ENCODE results near the gene CLIP2. TPM values are rescaled to one million over a fixed set of nuclear protein-coding genes. Genes with fewer than 3 reads are reported as not detected.
A peak's percentile ranks its signal among the peaks of the same experiment; 100 is the strongest.
"Not testable (repeated sequence)": the region's sequence is repeated elsewhere in the genome, so short reads cannot be mapped to it uniquely, and the experiment has no call there.

CLIP2 gene
- total RNA-seq, 1 donor from 2014 or later, result 6.6 TPM

DNA sequence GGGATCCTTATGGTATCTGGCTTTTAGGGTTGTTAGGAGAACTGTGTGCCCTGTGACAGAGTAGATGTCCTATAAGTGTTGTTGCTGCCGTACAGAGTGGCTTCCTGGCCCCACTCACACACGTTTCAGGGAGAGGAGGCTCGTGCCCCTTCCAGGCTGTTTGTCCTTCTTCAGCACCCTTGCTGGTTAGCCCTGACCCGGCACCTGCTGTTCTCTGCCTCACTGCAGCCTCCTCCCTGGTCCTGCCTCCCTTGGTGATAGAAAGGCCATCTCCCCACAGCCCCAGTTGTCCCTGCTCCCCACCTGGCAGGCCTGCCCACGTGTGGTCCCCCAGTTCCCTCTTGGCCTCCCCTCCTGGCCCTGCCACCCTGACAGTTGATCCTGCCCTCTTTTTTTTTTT is 2.3 kb downstream of the CLIP2 start:
- DNase-seq (no peak), ATAC-seq (ENCODE audit: poor library complexity) (no peak)
- intact Hi-C loops (cut with DNase I), result no loop called here

DNA sequence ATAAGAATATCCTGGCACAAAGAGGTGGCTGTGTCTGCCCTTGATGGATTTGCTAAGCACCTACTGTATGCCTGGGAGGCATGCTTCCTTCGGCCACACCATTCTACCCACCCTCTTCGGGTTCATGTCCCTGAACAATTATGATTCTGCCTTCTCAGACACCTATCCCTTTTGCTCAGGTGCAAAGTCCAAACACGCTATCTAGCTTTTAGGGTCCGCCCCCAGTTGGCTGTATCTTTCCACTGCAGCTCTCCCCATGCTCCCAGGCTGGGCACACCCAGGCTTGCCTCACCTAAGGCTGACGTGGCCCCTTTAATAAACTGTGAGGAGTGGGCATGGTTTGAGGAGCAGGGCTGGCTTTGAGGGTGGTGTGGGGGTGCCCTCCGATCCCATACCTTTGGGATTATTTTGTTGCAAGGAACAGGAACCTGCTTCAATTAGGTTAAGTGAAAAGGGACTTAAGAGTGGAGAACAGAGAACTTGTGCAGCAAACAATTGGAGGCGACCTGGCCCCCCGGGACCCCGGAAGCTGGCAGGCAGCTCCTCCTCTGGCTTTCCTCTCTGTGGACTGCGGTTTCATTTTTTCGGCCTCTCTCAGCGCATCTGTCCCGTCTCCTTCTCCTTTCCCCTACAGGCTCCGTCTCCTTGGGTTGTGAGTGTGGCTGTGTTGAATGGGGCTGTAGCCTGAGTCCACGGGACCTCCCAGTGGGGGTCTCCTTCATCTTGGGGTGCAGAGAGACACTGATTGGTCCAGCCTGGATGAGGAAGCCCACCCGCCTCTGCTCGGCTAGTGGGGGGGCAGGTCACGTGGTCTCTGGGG is 3.8 kb downstream of the CLIP2 start:
- DNase-seq, result no peak
- no peak for ATAC-seq (ENCODE audit: poor library complexity)
- intact Hi-C loops (cut with DNase I), result no loop called here

DNA sequence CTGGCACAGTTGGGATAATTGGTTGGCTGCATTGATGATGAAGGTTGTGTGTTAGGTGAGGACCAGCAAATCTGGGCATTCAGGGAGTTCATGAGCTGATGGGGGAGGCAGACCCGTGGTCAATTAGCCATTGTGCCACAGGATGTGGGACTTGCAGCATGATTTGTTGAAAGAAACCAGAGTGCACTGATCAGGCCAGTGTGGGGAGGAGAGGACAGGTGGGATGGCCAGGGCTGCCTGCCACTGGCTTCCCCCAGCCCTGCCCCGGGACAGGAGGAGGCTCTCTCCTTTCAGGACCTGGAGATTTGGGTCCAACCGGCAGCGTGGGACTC is 4.3 kb downstream of the CLIP2 start:
- ATAC-seq (ENCODE audit: poor library complexity), result no peak
- no peak for DNase-seq
- intact Hi-C loops (cut with DNase I), result no loop called here

DNA sequence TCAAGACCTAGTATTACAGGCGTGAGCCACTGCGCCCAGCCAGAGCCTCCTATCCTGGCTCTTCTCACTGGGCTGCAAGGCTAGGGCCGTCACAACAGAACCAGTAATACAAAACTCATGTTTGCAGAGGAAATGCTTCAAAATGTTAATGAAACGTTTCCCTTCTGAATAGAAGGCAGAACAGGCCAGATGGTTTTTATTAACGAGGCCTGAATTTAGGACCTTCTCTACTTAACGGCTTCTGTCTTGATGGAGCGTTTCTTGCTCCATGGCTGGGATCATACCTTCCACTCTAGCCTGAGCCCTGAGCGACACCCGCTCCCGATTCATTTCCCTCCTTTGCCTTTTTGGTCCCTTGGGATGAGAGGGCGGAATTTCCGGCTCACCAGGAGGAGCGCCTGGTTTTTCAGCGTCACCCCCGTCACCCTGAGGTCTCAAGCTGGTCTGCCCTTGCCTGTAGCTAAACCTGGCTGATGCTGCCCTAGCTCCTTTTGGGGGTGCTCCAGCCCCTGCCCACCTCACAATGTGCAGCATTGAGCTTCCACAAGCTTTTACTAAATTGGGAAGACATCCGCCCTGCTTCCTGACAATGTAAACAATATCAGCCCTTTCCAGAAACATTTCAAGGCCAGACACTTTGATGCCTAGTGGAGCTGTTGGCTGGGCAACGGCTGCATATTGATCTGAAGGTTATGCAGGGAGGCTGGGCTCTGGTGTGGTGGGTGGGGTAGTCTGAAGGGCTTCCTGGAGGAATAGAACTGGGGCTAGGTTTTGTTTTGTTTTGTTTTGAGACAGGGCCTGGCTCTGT is 5.2 kb downstream of the CLIP2 start:
- peak; percentile 27 for ATAC-seq (ENCODE audit: poor library complexity)
- intact Hi-C loops (cut with DNase I), result no loop called here
- no peak for DNase-seq

DNA sequence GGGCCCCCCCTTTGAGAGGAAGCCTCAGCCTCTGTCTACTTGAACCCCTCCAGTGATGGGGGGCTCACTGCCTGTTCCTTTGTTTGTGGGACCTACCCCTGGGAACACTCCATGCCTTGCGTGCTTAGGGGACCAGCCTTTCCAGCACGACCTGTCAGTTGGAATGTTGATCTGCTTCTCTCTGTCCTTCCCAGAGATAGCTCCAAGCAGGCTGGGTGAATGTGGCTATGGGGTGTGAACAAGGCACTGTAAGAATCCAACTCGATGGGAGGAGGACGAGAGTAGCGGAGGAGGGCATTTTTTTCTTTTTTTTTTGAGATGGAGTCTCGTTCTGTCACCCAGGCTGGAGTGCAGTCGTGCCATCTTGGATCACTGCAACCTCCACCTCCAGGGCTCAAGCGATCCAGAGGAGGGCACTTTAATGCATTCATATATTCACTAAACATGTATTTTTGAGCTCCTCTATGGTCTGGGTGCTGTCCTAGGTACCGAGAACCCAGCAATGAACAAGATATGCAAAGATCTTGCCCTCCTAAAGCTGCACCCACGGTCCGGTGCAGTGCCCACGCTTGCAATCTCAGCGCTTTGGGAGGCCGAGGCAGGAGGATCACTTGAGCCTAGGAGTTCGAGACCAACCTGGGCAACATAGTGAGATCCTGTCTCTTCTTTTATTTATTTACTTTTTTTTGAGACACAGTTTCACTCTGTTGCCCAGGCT is 8.5 kb downstream of the CLIP2 start:
- DNase-seq (no peak), ATAC-seq (ENCODE audit: poor library complexity) (no peak)
- intact Hi-C loops (cut with DNase I), result no loop called here

GRCh38 chr7:74299401-74299800 is 10.2 kb downstream of the CLIP2 start:
- ATAC-seq (ENCODE audit: poor library complexity) (no peak), DNase-seq (no peak)
- intact Hi-C loops (cut with DNase I), result no loop called here

DNA sequence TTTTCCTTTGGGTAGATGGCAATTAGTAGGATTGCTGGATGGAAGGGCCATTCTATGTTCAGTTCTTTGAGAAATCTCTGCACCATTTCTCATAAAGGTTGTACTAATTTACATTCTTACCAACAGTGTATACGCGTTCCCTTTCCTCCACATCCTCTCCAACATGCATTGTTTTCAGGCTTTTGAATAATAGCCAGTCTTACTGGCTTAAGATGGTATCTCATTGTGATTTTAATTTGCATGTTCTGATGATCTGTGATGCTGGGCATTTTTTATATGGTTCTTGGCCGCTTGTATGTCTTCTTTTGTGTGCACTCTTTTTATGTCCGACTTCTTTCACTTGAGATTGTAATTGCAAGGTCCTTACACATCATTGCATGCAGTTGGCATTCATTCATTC is 11.7 kb downstream of the CLIP2 start:
- intact Hi-C loops (cut with DNase I), result no loop called here
- ATAC-seq (ENCODE audit: poor library complexity), result no peak
- no peak for DNase-seq

- intact Hi-C loops (cut with DNase I), result no loop called here
- DNase-seq (no peak), ATAC-seq (ENCODE audit: poor library complexity) (no peak)
Observed at GRCh38 chr7:74302745-74303221, 13.6 kb downstream of the CLIP2 start.

DNA sequence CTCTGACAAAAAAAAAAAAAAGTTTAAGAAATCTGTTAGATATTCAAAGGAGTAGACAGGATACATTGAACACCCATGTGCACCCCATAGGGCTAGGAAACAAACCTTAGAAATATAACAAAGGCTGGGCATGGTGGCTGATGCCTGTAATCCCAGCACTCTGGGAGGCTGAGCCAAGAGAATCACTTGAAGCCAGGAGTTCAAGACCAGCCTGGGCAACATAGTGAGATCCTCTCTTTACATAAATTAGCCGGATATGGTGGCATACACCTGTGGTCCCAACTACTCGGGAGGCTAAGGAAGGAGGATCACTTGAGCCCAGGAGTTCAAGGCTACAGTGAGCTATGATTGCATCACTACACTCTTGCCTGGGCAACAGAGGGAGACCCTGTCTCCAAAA is 15.3 kb downstream of the CLIP2 start:
- ATAC-seq (ENCODE audit: poor library complexity) (no peak), DNase-seq (no peak)
- intact Hi-C loops (cut with DNase I), result no loop called here

GRCh38 chr7:74306004-74306729 is 17.0 kb downstream of the CLIP2 start:
- intact Hi-C loops (cut with DNase I), result no loop called here
- no peak for DNase-seq
- ATAC-seq (ENCODE audit: poor library complexity), result no peak

- peak; percentile 88 for ATAC-seq (ENCODE audit: poor library complexity)
- intact Hi-C loops (cut with DNase I), result no loop called here
Observed at GRCh38 chr7:74306730-74307469, 17.7 kb downstream of the CLIP2 start.

DNA sequence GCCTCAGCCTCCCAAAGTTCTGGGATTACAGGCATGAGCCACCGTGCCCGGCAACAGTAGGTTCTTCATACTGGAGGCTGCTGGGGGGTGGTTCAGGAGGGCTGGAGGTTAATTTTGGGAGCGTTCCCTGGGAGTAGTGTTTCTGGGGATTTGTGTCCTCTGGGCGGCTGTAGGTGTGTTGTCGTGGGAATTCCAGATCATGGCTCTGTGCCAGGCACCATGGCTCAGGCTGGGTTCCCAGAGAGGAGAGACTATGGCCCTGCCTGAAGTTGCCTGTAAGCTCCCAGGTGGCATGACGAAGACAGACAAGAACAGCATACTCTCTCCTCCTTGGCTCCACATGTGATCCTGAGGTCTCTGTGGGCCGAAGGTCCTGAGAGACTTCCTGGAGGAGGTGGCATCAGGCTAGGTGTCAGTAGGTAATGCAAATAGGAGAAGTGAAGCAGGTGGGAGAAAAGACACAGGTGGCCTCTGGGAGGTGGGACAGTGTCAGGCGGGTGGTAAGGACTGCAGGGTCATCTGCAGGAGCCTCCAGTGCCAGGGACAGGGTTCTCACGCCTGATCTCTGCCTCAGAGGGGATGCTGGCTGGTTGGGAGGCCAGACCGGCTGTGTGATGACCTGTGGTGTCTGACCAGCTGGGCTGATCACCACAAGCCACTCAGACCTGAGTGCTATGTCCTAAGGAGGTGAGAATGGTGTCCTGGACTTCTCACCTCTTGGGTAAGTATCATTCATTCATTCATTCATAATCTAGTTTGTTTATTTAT is 18.7 kb downstream of the CLIP2 start:
- intact Hi-C loops (cut with DNase I), result no loop called here
- DNase-seq (no peak), ATAC-seq (ENCODE audit: poor library complexity) (no peak)

More at GRCh38 chr7:74306730-74307469, 17.7 kb downstream of the CLIP2 start:
- peak; percentile 64 for DNase-seq

DNA sequence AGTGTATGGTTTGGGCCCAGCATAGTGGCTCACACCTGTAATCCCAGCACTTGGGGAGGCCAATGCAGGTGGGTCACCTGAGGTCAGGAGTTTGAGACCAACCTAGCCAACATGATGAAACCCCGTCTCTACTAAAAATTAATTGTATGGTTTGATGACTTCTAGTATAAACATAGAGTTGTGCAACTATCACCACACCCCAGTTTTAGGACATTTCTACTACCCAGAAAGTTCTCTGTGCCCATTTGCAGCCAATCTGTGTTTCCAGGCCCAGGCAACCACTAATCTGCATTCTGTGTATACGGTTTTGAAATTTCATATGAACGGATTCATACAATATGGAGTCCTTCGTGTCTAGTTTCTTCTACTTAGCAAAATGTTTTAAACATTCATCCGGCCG is 20.0 kb downstream of the CLIP2 start:
- DNase-seq, result no peak
- ATAC-seq (ENCODE audit: poor library complexity), result no peak
- intact Hi-C loops (cut with DNase I), result no loop called here

GRCh38 chr7:74311305-74311744 is 22.1 kb downstream of the CLIP2 start:
- intact Hi-C loops (cut with DNase I), result no loop called here
- no peak for DNase-seq
- no peak for ATAC-seq (ENCODE audit: poor library complexity)

DNA sequence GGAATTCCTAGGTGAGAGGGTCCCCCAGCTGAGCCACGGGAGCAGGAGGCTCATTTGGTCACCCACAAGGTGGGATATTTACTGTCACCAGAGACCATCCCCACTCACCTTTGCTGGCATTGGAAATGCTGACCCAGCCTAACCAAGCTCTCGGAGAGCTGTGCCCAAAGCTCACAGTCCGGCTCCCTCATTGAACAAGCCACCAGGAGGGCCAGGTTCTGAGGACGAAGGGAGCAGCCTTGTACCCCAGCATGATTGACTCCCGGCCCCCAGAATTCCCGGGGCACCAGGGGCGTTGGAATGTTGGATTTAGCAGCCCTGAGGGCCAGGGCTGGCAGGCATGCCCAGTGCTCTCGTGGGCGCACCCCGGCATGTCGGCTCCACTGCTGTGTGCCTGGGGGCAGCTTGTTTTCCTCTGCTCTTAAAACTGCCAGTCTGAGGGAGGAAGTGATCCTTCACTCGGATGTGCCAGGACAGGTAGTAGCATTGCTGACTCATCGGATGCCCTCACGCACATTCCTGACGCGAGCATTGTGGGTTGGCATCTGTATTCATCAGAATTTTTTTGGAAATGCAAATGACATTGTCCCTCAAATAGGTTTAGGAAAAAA is 23.3 kb downstream of the CLIP2 start:
- intact Hi-C loops (cut with DNase I), result no loop called here
- DNase-seq (no peak), ATAC-seq (ENCODE audit: poor library complexity) (no peak)

DNA sequence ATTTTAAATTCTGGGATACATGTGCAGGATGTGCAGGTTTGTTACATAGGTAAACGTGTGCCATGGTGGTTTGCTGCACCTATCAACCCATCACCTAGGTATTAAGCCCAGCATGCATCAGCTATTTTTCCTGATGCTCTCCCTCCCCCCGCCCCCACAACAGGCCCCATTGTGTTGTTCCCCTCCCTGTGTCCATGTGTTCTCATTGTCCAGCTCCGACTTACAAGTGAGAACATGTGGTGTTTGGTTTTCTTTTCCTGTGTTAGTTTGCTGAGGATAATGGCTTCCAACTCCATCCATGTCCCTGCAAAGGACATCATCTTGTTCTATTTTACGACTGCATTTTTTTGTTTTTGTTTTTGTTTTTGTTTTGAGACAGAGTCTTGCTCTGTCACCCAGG is 26.7 kb downstream of the CLIP2 start:
- ATAC-seq (ENCODE audit: poor library complexity); intact Hi-C loops (cut with DNase I); DNase-seq: not testable (repeated sequence)

- DNase-seq (no peak), ATAC-seq (ENCODE audit: poor library complexity) (no peak)
- intact Hi-C loops (cut with DNase I), result no loop called here
Observed at GRCh38 chr7:74317146-74317782, 28.1 kb downstream of the CLIP2 start.
